MCF 10A (cell line): ENCODE measurements around the gene DLGAP3. TPM values are rescaled to one million over a fixed set of nuclear protein-coding genes. Genes with fewer than 3 reads are reported as not detected.

Source experiments
- BruUV-seq: library from RNA; stranded (reverse); fragments of 400-500 nt; replicated peaks from 2 replicates; lab custom pipeline; 2021; lab: Mats Ljungman, UMichigan
- CTCF ChIA-PET: fragments of 300-600 bp; sonication (Branson Sonifier 250); formaldehyde crosslinking; extraction: SDS; loops from one replicate; lab custom pipeline; 2021; ENCODE audit warnings: antibody characterized with exemption, inconsistent platforms; lab: Yijun Ruan, JAX
- POLR2A ChIA-PET: fragments of 300-600, 350-650 bp; sonication (Branson Sonifier 250); formaldehyde crosslinking; extraction: SDS; loops from one replicate; lab custom pipeline; 2020; ENCODE audit warnings: antibody characterized with exemption, inconsistent platforms; lab: Yijun Ruan, JAX
- DNase-seq: peaks from one replicate; pipeline ENCODE4 v3.0.0-alpha.2; 2018; ENCODE audit not compliant: unreplicated experiment
- H3K27ac Mint-ChIP-seq: one replicate; pipeline ENCODE4 v1.8.0; 2022; ENCODE audit warnings: mild to moderate bottlenecking, low read depth, mixed read lengths; ENCODE audit not compliant: unreplicated experiment
- H3K27me3 Mint-ChIP-seq: one replicate; pipeline ENCODE4 v1.8.0; 2022; ENCODE audit warnings: mixed read lengths; ENCODE audit not compliant: insufficient read depth, unreplicated experiment
- H3K36me3 Mint-ChIP-seq: one replicate; pipeline ENCODE4 v1.8.0; 2022; ENCODE audit warnings: mild to moderate bottlenecking, moderate library complexity, mixed read lengths; ENCODE audit not compliant: insufficient read depth, unreplicated experiment
- H3K4me1 Mint-ChIP-seq: one replicate; pipeline ENCODE4 v1.8.0; 2022; ENCODE audit warnings: mixed read lengths; ENCODE audit not compliant: insufficient read depth, unreplicated experiment
- H3K4me3 Mint-ChIP-seq: one replicate; pipeline ENCODE4 v1.8.0; 2022; ENCODE audit warnings: mild to moderate bottlenecking, moderate library complexity, mixed read lengths; ENCODE audit not compliant: unreplicated experiment
- H3K9me3 Mint-ChIP-seq: one replicate; pipeline ENCODE4 v1.8.0; 2022; ENCODE audit warnings: mixed read lengths; ENCODE audit not compliant: unreplicated experiment
- CTCF ChIP-seq: fragments of 200-600 bp; IDR thresholded peaks from one replicate; pipeline ENCODE4 v1.8.0; 2022; ENCODE audit warnings: antibody characterized with exemption, mild to moderate bottlenecking; ENCODE audit not compliant: unreplicated experiment
- intact Hi-C: fragments of 100-400 bp; cut with micrococcal nuclease; formaldehyde crosslinking; loops from 2 replicates; pipeline ENCODE4 v1.14.1; 2022
- total RNA-seq: library from RNA; stranded (reverse); gene quantifications from 2 replicates; pipeline ENCODE4 v1.2.3, GENCODE V29; 2022

Gene DLGAP3
- total RNA-seq, 1 experiment from 2014 or later, result 0.14 TPM

- H3K27me3 Mint-ChIP-seq, result peaks cover 45% of the 10 kb centered on the region
- no peak for TF ChIP-seq CTCF
- CTCF ChIA-PET, result interaction anchor here (0.7 to 0.8 kb wide), 2 partner anchors 8 to 33 kb away, joined by 3 to 4 read pairs; no protein-coding TSS in a partner anchor
Observed at GRCh38 chr1:34899471-34899870, 30.0 kb downstream of the DLGAP3 start.

GRCh38 chr1:34898330-34898761, 31.1 kb downstream of the DLGAP3 start:
- H3K4me3 Mint-ChIP-seq, result no peak overlapping the region
- no peaks in the 10 kb centered on the region for H3K9me3 Mint-ChIP-seq
- no TSS peak for BruUV-seq
- no peak for TF ChIP-seq CTCF
- intact Hi-C loops, result no loop called here
- H3K36me3 Mint-ChIP-seq, result no peaks in the 10 kb centered on the region
- CTCF ChIA-PET, result no interaction called here
- no peaks in the 10 kb centered on the region for H3K4me1 Mint-ChIP-seq
- no peak overlapping the region for H3K27ac Mint-ChIP-seq
- H3K27me3 Mint-ChIP-seq, result peaks cover 45% of the 10 kb centered on the region
- no peak for DNase-seq
- POLR2A ChIA-PET, result no interaction called here

More at GRCh38 chr1:34899471-34899870, 30.0 kb downstream of the DLGAP3 start:
- intact Hi-C loops, result no loop called here
- DNase-seq, result no peak
- Mint-ChIP-seq H3K36me3 (no peaks in the 10 kb centered on the region), H3K4me1 (no peaks in the 10 kb centered on the region), H3K4me3 (no peak overlapping the region), H3K9me3 (no peaks in the 10 kb centered on the region), H3K27ac (no peak overlapping the region)
- POLR2A ChIA-PET, result no interaction called here
- no TSS peak for BruUV-seq

DNA sequence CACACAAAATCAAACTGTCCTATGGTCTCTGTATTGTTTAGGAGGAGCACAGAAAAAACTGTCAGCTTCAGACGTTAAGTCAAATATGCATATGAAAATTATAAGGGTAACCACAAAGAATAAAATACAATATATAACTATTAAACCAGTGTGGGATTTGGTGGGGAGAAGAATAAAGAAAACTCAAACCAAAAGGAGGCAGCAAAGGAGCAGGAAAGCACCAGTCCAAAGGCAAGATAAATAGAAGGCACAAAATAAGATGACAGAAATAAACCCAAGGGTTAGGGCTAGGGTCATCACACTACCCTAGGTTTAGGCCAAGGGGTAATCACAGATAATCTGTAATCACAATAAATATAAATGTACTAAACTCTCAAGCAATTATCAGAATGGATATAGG, 32.8 kb downstream of the DLGAP3 start:
- no peak overlapping the region for H3K27ac Mint-ChIP-seq
- H3K9me3 Mint-ChIP-seq, result peaks cover 8% of the 10 kb centered on the region
- intact Hi-C loops, result no loop called here
- ChIA-PET CTCF (interaction anchor here (0.7 kb wide), 1 partner anchor 30 kb away, joined by 3 read pairs; no protein-coding TSS in a partner anchor), POLR2A (no interaction called here)
- no TSS peak for BruUV-seq
- no peaks in the 10 kb centered on the region for H3K4me1 Mint-ChIP-seq
- no peak for TF ChIP-seq CTCF
- no peak overlapping the region for H3K4me3 Mint-ChIP-seq
- DNase-seq, result no peak
- peaks cover 40% of the 10 kb centered on the region for H3K27me3 Mint-ChIP-seq
- H3K36me3 Mint-ChIP-seq, result no peaks in the 10 kb centered on the region

DNA sequence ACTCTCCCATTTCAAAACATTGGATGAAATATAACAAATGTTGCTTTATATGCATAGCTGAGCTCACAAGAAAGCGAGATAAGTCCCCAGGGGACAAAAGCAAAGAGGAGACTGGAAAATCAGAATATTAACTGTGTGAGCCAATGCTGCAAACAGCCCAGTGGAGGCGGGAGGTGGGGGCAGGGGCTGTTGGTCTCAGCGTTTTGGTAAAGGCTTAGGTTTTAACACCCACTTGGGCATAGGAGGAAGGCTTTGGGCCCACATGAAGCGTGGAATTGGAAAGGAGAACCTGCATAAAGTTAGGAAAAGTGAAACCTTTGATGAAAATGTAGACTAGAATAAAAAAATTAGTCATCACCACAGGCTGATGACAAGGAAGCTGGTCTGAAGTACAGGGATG, 39.7 kb downstream of the DLGAP3 start:
- CTCF ChIA-PET, result interaction anchor here (0.5 to 0.6 kb wide), 2 partner anchors 36 to 201 kb away, joined by 3 read pairs; no protein-coding TSS in a partner anchor
- intact Hi-C loops, result no loop called here
- no peak overlapping the region for H3K27ac Mint-ChIP-seq
- no peak for TF ChIP-seq CTCF
- H3K9me3 Mint-ChIP-seq, result peaks cover 9% of the 10 kb centered on the region
- no peaks in the 10 kb centered on the region for H3K36me3 Mint-ChIP-seq
- POLR2A ChIA-PET, result no interaction called here
- no TSS peak for BruUV-seq
- no peak for DNase-seq
- no peaks in the 10 kb centered on the region for H3K4me1 Mint-ChIP-seq
- no peak overlapping the region for H3K4me3 Mint-ChIP-seq
- H3K27me3 Mint-ChIP-seq, result peaks cover 12% of the 10 kb centered on the region
